ENCODE results near the gene SSBP1.
A peak's percentile ranks its signal among the peaks of the same experiment; 100 is the strongest.

SSBP1 gene

GRCh38 chr7:141710301-141710700, 27.9 kb upstream of the SSBP1 start:
- Histone ChIP-seq H3K4me1 (ENCODE audit: control insufficient read depth in 1 of 2, insufficient read depth in 2 of 2, low read length in 2 of 2) (no peaks in the 10 kb centered on the region), H3K9me3 (ENCODE audit: control insufficient read depth in 1 of 2, low read length in 2 of 2) (no peaks in the 10 kb centered on the region), H3K27ac (ENCODE audit: low read length) (no peak overlapping the region), H3K36me3 (ENCODE audit: control insufficient read depth in 1 of 2, insufficient read depth in 2 of 2, low read length in 2 of 2) (no peaks in the 10 kb centered on the region), H3K27me3 (ENCODE audit: low read depth, low read length) (no peaks in the 10 kb centered on the region), H3K4me3 (ENCODE audit: low read depth in 1 of 2, low read length in 2 of 2) (no peak overlapping the region)

GRCh38 chr7:141712603-141713255, 25.4 kb upstream of the SSBP1 start:
- Histone ChIP-seq H3K27me3 (ENCODE audit: low read depth, low read length) (no peaks in the 10 kb centered on the region), H3K36me3 (ENCODE audit: control insufficient read depth in 1 of 2, insufficient read depth in 2 of 2, low read length in 2 of 2) (no peaks in the 10 kb centered on the region), H3K4me1 (ENCODE audit: control insufficient read depth in 1 of 2, insufficient read depth in 2 of 2, low read length in 2 of 2) (no peaks in the 10 kb centered on the region), H3K9me3 (ENCODE audit: control insufficient read depth in 1 of 2, low read length in 2 of 2) (no peaks in the 10 kb centered on the region), H3K4me3 (ENCODE audit: low read depth in 1 of 2, low read length in 2 of 2) (no peak overlapping the region), H3K27ac (ENCODE audit: low read length) (no peak overlapping the region)

- no peaks in the 10 kb centered on the region for H3K36me3 ChIP-seq (ENCODE audit: control insufficient read depth in 1 of 2, insufficient read depth in 2 of 2, low read length in 2 of 2)
- no peaks in the 10 kb centered on the region for H3K9me3 ChIP-seq (ENCODE audit: control insufficient read depth in 1 of 2, low read length in 2 of 2)
- no peak overlapping the region for H3K27ac ChIP-seq (ENCODE audit: low read length)
- no peaks in the 10 kb centered on the region for H3K4me1 ChIP-seq (ENCODE audit: control insufficient read depth in 1 of 2, insufficient read depth in 2 of 2, low read length in 2 of 2)
- H3K27me3 ChIP-seq (ENCODE audit: low read depth, low read length), result no peaks in the 10 kb centered on the region
- no peak overlapping the region for H3K4me3 ChIP-seq (ENCODE audit: low read depth in 1 of 2, low read length in 2 of 2)
Measured at GRCh38 chr7:141713890-141714289, 24.3 kb upstream of the SSBP1 start.

GRCh38 chr7:141714571-141714970, 23.6 kb upstream of the SSBP1 start:
- H3K4me3 ChIP-seq (ENCODE audit: low read depth in 1 of 2, low read length in 2 of 2), result no peak overlapping the region
- H3K27ac ChIP-seq (ENCODE audit: low read length), result no peak overlapping the region

GRCh38 chr7:141715018-141715417, 23.1 kb upstream of the SSBP1 start:
- Histone ChIP-seq H3K9me3 (ENCODE audit: control insufficient read depth in 1 of 2, low read length in 2 of 2) (no peaks in the 10 kb centered on the region), H3K27me3 (ENCODE audit: low read depth, low read length) (no peaks in the 10 kb centered on the region), H3K36me3 (ENCODE audit: control insufficient read depth in 1 of 2, insufficient read depth in 2 of 2, low read length in 2 of 2) (no peaks in the 10 kb centered on the region), H3K4me1 (ENCODE audit: control insufficient read depth in 1 of 2, insufficient read depth in 2 of 2, low read length in 2 of 2) (no peaks in the 10 kb centered on the region), H3K4me3 (ENCODE audit: low read depth in 1 of 2, low read length in 2 of 2) (no peak overlapping the region), H3K27ac (ENCODE audit: low read length) (no peak overlapping the region)

More at GRCh38 chr7:141714571-141714970, 23.6 kb upstream of the SSBP1 start:
- Histone ChIP-seq H3K9me3 (ENCODE audit: control insufficient read depth in 1 of 2, low read length in 2 of 2) (no peaks in the 10 kb centered on the region), H3K27me3 (ENCODE audit: low read depth, low read length) (no peaks in the 10 kb centered on the region), H3K4me1 (ENCODE audit: control insufficient read depth in 1 of 2, insufficient read depth in 2 of 2, low read length in 2 of 2) (no peaks in the 10 kb centered on the region), H3K36me3 (ENCODE audit: control insufficient read depth in 1 of 2, insufficient read depth in 2 of 2, low read length in 2 of 2) (no peaks in the 10 kb centered on the region)

- Histone ChIP-seq H3K4me3 (ENCODE audit: low read depth in 1 of 2, low read length in 2 of 2) (no peak overlapping the region), H3K9me3 (ENCODE audit: control insufficient read depth in 1 of 2, low read length in 2 of 2) (no peaks in the 10 kb centered on the region), H3K27me3 (ENCODE audit: low read depth, low read length) (no peaks in the 10 kb centered on the region), H3K4me1 (ENCODE audit: control insufficient read depth in 1 of 2, insufficient read depth in 2 of 2, low read length in 2 of 2) (no peaks in the 10 kb centered on the region), H3K27ac (ENCODE audit: low read length) (no peak overlapping the region), H3K36me3 (ENCODE audit: control insufficient read depth in 1 of 2, insufficient read depth in 2 of 2, low read length in 2 of 2) (no peaks in the 10 kb centered on the region)
Measured at GRCh38 chr7:141715794-141716689, 22.1 kb upstream of the SSBP1 start.

- no peak overlapping the region for H3K27ac ChIP-seq (ENCODE audit: low read length)
- H3K4me3 ChIP-seq (ENCODE audit: low read depth in 1 of 2, low read length in 2 of 2), result no peak overlapping the region
- no peaks in the 10 kb centered on the region for H3K9me3 ChIP-seq (ENCODE audit: control insufficient read depth in 1 of 2, low read length in 2 of 2)
- no peaks in the 10 kb centered on the region for H3K4me1 ChIP-seq (ENCODE audit: control insufficient read depth in 1 of 2, insufficient read depth in 2 of 2, low read length in 2 of 2)
- no peaks in the 10 kb centered on the region for H3K36me3 ChIP-seq (ENCODE audit: control insufficient read depth in 1 of 2, insufficient read depth in 2 of 2, low read length in 2 of 2)
- no peaks in the 10 kb centered on the region for H3K27me3 ChIP-seq (ENCODE audit: low read depth, low read length)
Measured at GRCh38 chr7:141717450-141717849, 20.7 kb upstream of the SSBP1 start.

GRCh38 chr7:141722529-141722928, 15.6 kb upstream of the SSBP1 start:
- Histone ChIP-seq H3K9me3 (ENCODE audit: control insufficient read depth in 1 of 2, low read length in 2 of 2) (no peaks in the 10 kb centered on the region), H3K27me3 (ENCODE audit: low read depth, low read length) (no peaks in the 10 kb centered on the region), H3K4me3 (ENCODE audit: low read depth in 1 of 2, low read length in 2 of 2) (no peak overlapping the region)

GRCh38 chr7:141729020-141729419, 9.1 kb upstream of the SSBP1 start:
- no peak overlapping the region for H3K4me3 ChIP-seq (ENCODE audit: low read depth in 1 of 2, low read length in 2 of 2)
- no peaks in the 10 kb centered on the region for H3K9me3 ChIP-seq (ENCODE audit: control insufficient read depth in 1 of 2, low read length in 2 of 2)
- no peaks in the 10 kb centered on the region for H3K36me3 ChIP-seq (ENCODE audit: control insufficient read depth in 1 of 2, insufficient read depth in 2 of 2, low read length in 2 of 2)
- H3K4me1 ChIP-seq (ENCODE audit: control insufficient read depth in 1 of 2, insufficient read depth in 2 of 2, low read length in 2 of 2), result no peaks in the 10 kb centered on the region
- H3K27me3 ChIP-seq (ENCODE audit: low read depth, low read length), result no peaks in the 10 kb centered on the region
- H3K27ac ChIP-seq (ENCODE audit: low read length), result no peak overlapping the region

More at GRCh38 chr7:141722529-141722928, 15.6 kb upstream of the SSBP1 start:
- H3K27ac ChIP-seq (ENCODE audit: low read length), result no peak overlapping the region
- H3K4me1 ChIP-seq (ENCODE audit: control insufficient read depth in 1 of 2, insufficient read depth in 2 of 2, low read length in 2 of 2), result no peaks in the 10 kb centered on the region
- no peaks in the 10 kb centered on the region for H3K36me3 ChIP-seq (ENCODE audit: control insufficient read depth in 1 of 2, insufficient read depth in 2 of 2, low read length in 2 of 2)

- no peaks in the 10 kb centered on the region for H3K9me3 ChIP-seq (ENCODE audit: control insufficient read depth in 1 of 2, low read length in 2 of 2)
- no peaks in the 10 kb centered on the region for H3K4me1 ChIP-seq (ENCODE audit: control insufficient read depth in 1 of 2, insufficient read depth in 2 of 2, low read length in 2 of 2)
- no peak overlapping the region for H3K4me3 ChIP-seq (ENCODE audit: low read depth in 1 of 2, low read length in 2 of 2)
- H3K27ac ChIP-seq (ENCODE audit: low read length), result no peak overlapping the region
- H3K27me3 ChIP-seq (ENCODE audit: low read depth, low read length), result no peaks in the 10 kb centered on the region
- no peaks in the 10 kb centered on the region for H3K36me3 ChIP-seq (ENCODE audit: control insufficient read depth in 1 of 2, insufficient read depth in 2 of 2, low read length in 2 of 2)
Measured at GRCh38 chr7:141731476-141732149, 6.5 kb upstream of the SSBP1 start.

GRCh38 chr7:141737118-141737835, 881 bp upstream of the SSBP1 start:
- H3K4me3 ChIP-seq (ENCODE audit: low read depth in 1 of 2, low read length in 2 of 2), result peak overlapping the region; percentile 81 to 91
- no peaks in the 10 kb centered on the region for H3K27me3 ChIP-seq (ENCODE audit: low read depth, low read length)
- H3K36me3 ChIP-seq (ENCODE audit: control insufficient read depth in 1 of 2, insufficient read depth in 2 of 2, low read length in 2 of 2), result peaks cover 12 to 16% of the 10 kb centered on the region in 2 donors
- peaks cover 6 to 21% of the 10 kb centered on the region in 2 donors for H3K4me1 ChIP-seq (ENCODE audit: control insufficient read depth in 1 of 2, insufficient read depth in 2 of 2, low read length in 2 of 2)
- H3K9me3 ChIP-seq (ENCODE audit: control insufficient read depth in 1 of 2, low read length in 2 of 2), result no peaks in the 10 kb centered on the region
- peak overlapping the region; percentile 93 for H3K27ac ChIP-seq (ENCODE audit: low read length)

Measured in muscle layer of duodenum (tissue), 2 donors.